Stomach (tissue), 4 donors: ENCODE results near the gene C14orf180.

Source experiments
- CTCF ChIP-seq, 7 experiments: fragments of 450-650 bp in 4 of 7; fragments of 200-600 bp in 3 of 7; sonication (generic) in 3 of 7; IDR thresholded peaks; one replicate each; pipeline ENCODE4 v1.5.1; 2016 to 2019; ENCODE audit warnings: antibody characterized with exemption in 7 of 7, control low read depth in 2 of 7, mild to moderate bottlenecking in 1 of 7
- EP300 ChIP-seq: sonication (generic); formaldehyde crosslinking; IDR thresholded peaks from one replicate; pipeline ENCODE4 v1.6.1; 2017; ENCODE audit warnings: antibody characterized with exemption
- POLR2A ChIP-seq, 4 donors: fragments of 450-650 bp; IDR thresholded peaks; one replicate each; pipeline ENCODE4 v1.6.1; 2016; ENCODE audit warnings: antibody characterized with exemption in 4 of 4, control low read depth in 2 of 4, mild to moderate bottlenecking in 1 of 4, moderate library complexity in 1 of 4

- TF ChIP-seq CTCF (IDR thresholded peaks at IDR 0.05) (no peak), EP300 (no peak), POLR2A (IDR thresholded peaks at IDR 0.05) (no peak)
These were observed 6.9 kb upstream of the C14orf180 start for GRCh38 chr14:104572668-104573067.
